Esophagus muscularis mucosa (tissue), 4 donors: ENCODE measurements around the gene DIP2C. TPM values are rescaled to one million over a fixed set of nuclear protein-coding genes. Genes with fewer than 3 reads are reported as not detected.
A peak's percentile ranks its signal among the peaks of the same experiment; 100 is the strongest.
"Not testable (repeated sequence)": the region's sequence is repeated elsewhere in the genome, so short reads cannot be mapped to it uniquely, and the experiment has no call there.

Source experiments
- DNase-seq: peaks from one replicate; pipeline ENCODE4 v3.0.0-alpha.2; 2017; ENCODE audit errors: extremely low spot score
- H3K27ac ChIP-seq, 4 donors: fragments of 200-600 bp; sonication (generic); replicated peaks in 1 of 4; 1 replicate in 3 of 4; 2 replicates in 1 of 4; pipeline ENCODE4 v1.5.1; 2016 to 2019; ENCODE audit warnings: mild to moderate bottlenecking in 1 of 4
- H3K27me3 ChIP-seq, 4 donors: fragments of 200-600 bp; sonication (generic); one replicate each; pipeline versions ENCODE4 v1.5.1 to v1.6.0; 2016 to 2019
- H3K36me3 ChIP-seq, 4 donors: fragments of 200-600 bp; sonication (generic); one replicate each; pipeline ENCODE4 v1.5.1; 2016 to 2019
- H3K4me1 ChIP-seq, 4 donors: fragments of 200-600 bp; sonication (generic); one replicate each; pipeline ENCODE4 v1.5.1; 2016 to 2019
- H3K4me3 ChIP-seq, 4 donors: fragments of 200-600 bp; sonication (generic); 1 replicate in 2 of 4; 2 replicates in 2 of 4; pipeline ENCODE4 v1.5.1; 2016 to 2019; ENCODE audit warnings: mild to moderate bottlenecking in 4 of 4, moderate library complexity in 1 of 4
- H3K9me3 ChIP-seq, 4 donors: fragments of 200-600 bp; sonication (generic); 1 replicate in 3 of 4; 2 replicates in 1 of 4; pipeline ENCODE4 v1.5.1; 2016 to 2019
- EP300 ChIP-seq: sonication (generic); formaldehyde crosslinking; IDR thresholded peaks from one replicate; pipeline ENCODE4 v1.6.1; 2017; ENCODE audit warnings: antibody characterized with exemption
- POLR2A ChIP-seq: fragments of 450-650 bp; IDR thresholded peaks from one replicate; pipeline ENCODE4 v1.6.1; 2017; ENCODE audit warnings: antibody characterized with exemption, moderate library complexity, mild to moderate bottlenecking, low read depth
- POLR2AphosphoS5 ChIP-seq, 2 donors: sonication (generic); formaldehyde crosslinking; IDR thresholded peaks; one replicate each; pipeline ENCODE4 v1.6.1; 2017; ENCODE audit warnings: antibody characterized with exemption in 2 of 2
- WGBS: methylation state at CpG from one replicate; pipeline ENCODE4 v1.1.5; 2018; 5-methylcytosine and 5-hydroxymethylcytosine counted together
- intact Hi-C: fragments of 100-400 bp; cut with DNase I; formaldehyde crosslinking; loops from one replicate; pipeline ENCODE4 v1.15.1; 2023
- total RNA-seq, 4 donors: library from RNA; depleted of rRNA; stranded (reverse); fragments of >200 nt; gene quantifications; one replicate each; pipeline versions ENCODE4 v1.1.0 to v1.2.1, GENCODE V29; 2016
- TF ChIP-seq, protein P1 (sequence below), 3 experiments: fragments of 200-600 bp in 2 of 3; fragments of 450-650 bp in 1 of 3; sonication (generic) in 2 of 3; IDR thresholded peaks; one replicate each; pipeline ENCODE4 v1.5.1; 2017 to 2019; ENCODE audit warnings: antibody characterized with exemption in 3 of 3, mild to moderate bottlenecking in 2 of 3, moderate library complexity in 1 of 3

Gene DIP2C
- total RNA-seq, 4 donors from 2014 or later: 38.6 to 66.4 (median 55.7) TPM

DNA sequence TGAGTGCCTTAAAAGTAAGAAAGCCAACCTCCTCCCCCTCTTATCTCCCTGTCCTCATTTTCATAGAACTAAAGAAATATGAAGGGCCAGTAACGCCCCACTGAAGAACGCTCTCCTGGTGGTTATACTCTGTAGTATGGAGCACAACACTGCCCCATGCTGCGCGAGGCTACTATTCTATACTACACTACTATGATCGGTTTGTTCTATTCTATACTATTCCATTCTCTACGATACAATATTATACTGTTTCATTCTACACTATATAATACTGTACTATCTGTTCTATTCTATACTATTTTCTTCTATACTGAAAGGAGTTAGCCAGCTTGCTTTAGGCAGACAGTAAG lies 34.8 kb downstream of the DIP2C start:
- no peak for DNase-seq
- intact Hi-C loops: no loop called here
- Histone ChIP-seq H3K4me1 (peaks cover 60 to 77% (median 72%) of the 10 kb centered on the region in 4 donors), H3K9me3 (no peaks in the 10 kb centered on the region), H3K27ac (peak overlapping the region; percentile 32 to 93 (median 68)), H3K36me3 (no peaks in the 10 kb centered on the region), H3K27me3 (no peaks in the 10 kb centered on the region), H3K4me3 (no peak overlapping the region)
- no peak for TF ChIP-seq EP300
- TF ChIP-seq, protein P1, sequence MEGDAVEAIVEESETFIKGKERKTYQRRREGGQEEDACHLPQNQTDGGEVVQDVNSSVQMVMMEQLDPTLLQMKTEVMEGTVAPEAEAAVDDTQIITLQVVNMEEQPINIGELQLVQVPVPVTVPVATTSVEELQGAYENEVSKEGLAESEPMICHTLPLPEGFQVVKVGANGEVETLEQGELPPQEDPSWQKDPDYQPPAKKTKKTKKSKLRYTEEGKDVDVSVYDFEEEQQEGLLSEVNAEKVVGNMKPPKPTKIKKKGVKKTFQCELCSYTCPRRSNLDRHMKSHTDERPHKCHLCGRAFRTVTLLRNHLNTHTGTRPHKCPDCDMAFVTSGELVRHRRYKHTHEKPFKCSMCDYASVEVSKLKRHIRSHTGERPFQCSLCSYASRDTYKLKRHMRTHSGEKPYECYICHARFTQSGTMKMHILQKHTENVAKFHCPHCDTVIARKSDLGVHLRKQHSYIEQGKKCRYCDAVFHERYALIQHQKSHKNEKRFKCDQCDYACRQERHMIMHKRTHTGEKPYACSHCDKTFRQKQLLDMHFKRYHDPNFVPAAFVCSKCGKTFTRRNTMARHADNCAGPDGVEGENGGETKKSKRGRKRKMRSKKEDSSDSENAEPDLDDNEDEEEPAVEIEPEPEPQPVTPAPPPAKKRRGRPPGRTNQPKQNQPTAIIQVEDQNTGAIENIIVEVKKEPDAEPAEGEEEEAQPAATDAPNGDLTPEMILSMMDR (IDR thresholded peaks at IDR 0.05): no peak
- TF ChIP-seq POLR2A: no peak
- TF ChIP-seq POLR2AphosphoS5 (IDR thresholded peaks at IDR 0.05): no peak
- WGBS: 91% methylated on average over 6 of the region's 6 CpGs

DNA sequence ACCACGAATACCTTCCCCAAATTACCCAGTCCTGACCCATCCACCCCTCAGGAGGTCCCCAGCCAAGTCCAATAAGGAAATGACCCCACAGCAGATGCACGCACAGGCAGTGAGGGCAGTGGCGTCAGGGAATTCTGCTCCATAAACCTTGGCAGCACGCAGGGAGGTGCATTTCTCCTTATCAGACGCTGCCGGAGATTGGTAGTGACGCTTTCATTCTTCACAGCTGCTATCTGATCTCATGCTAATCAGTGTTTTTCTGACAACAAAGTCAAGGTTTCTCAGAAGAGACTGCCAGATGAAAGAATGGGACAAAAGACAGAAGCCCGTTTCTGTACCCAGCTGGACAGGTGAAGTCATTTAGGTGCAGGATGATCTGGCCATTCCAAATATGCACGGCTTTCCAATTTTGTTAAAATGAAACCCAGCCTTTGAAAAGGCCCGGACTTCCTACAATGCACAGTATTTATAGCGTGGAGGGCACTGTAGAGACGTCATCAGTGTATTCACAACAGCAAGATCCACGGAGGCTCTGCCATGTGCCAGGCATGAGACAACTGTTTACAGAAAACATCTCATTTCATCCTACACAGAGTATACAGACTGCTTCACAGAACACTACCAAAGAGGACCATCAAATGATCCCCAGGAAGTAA lies 35.3 kb downstream of the DIP2C start:
- WGBS: 49% methylated on average over 13 of the region's 13 CpGs
- Histone ChIP-seq H3K4me3 (peak overlapping the region in 1 of 4 donors; percentile 7), H3K27me3 (no peaks in the 10 kb centered on the region), H3K36me3 (no peaks in the 10 kb centered on the region), H3K27ac (peak overlapping the region; percentile 32 to 93 (median 68)), H3K4me1 (peaks cover 59 to 77% (median 72%) of the 10 kb centered on the region in 4 donors), H3K9me3 (no peaks in the 10 kb centered on the region)
- no peak for DNase-seq
- TF ChIP-seq POLR2A: no peak
- no peak for TF ChIP-seq POLR2AphosphoS5 (IDR thresholded peaks at IDR 0.05)
- no peak for TF ChIP-seq EP300
- TF ChIP-seq, protein P1 (IDR thresholded peaks at IDR 0.05): no peak
- intact Hi-C loops: no loop called here

DNA sequence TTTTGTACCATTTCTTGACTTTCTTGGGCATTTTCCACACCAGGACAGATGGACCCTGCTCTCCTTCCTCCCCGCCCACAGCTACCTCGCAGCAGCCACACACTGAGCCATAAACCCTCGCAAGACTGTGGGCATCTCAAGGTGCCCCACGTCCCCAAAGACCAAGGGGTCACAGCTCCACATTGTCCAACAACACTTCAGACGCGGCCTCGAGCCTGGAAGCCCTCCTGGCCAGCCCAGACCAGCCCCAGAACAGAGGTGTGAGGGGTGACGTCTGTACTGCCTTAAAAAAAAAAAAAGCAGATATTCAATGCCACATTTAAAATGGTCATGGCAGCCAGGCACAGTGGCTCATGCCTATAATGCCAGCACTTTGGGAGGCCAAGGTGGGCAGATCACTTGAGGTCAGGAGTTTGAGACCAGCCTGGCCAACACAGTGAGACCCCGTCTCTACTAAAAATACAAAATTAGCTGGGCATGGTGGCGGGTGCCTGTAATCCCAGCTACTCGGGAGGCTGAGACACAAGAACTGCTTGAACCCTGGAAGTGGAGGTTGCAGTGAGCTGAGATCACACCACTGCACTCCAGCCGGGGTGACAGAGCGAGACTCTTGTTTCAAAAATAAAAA lies 36.5 kb downstream of the DIP2C start:
- DNase-seq, H3K36me3 ChIP-seq, H3K27me3 ChIP-seq, H3K4me3 ChIP-seq, H3K9me3 ChIP-seq, intact Hi-C loops: not testable (repeated sequence)
- Histone ChIP-seq H3K4me1 (peaks cover 50 to 66% (median 62%) of the 10 kb centered on the region in 4 donors), H3K27ac (peak overlapping the region in 2 of 4 donors; percentile 91 to 93)
- 94% methylated on average over 13 of the region's 13 CpGs for WGBS

DNA sequence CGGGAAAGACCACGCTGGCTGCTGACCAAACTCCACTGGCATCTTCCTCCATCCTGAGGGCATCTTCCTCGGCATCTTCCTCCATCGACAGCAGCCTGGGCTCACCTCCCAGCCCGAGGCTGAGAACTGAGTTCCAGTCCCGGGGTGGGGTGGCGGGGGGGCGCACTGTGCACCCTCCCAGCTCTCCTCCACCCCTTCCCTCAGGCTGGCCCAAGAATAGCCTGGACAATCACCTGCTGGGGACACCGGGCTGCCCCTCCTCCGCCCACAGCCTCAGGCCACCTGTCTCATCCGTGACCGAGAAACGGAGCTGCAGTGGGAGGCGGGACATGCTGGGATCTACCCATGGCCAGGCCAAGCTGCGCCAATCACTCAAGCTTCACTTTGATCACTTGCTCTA lies 37.2 kb downstream of the DIP2C start:
- no peaks in the 10 kb centered on the region for H3K36me3 ChIP-seq
- intact Hi-C loops: no loop called here

DNA sequence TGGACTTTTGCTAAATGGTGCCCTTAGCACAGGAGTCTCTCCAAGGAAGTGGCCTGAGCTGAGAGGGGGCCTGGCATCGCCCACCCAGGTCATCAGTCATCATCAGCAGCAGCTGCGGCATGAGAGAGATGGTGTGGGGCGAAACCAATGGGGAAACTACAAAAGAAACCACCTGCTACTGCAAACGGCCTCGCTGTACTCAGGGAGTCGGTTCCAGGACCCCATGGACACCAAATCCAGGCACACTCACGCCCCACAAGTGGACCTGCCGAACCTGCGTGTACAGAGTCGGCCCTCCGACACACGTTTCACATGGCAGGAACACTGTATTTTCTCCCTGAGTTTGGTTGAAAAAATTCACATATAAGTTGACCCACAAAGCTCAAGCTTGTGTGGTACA lies 37.8 kb downstream of the DIP2C start:
- TF ChIP-seq, protein P1 (IDR thresholded peaks at IDR 0.05): no peak
- TF ChIP-seq EP300 (no peak), POLR2AphosphoS5 (IDR thresholded peaks at IDR 0.05) (no peak), POLR2A (no peak)
- H3K36me3 ChIP-seq: no peaks in the 10 kb centered on the region
- H3K27me3 ChIP-seq: no peaks in the 10 kb centered on the region
- no peaks in the 10 kb centered on the region for H3K9me3 ChIP-seq
- no peak overlapping the region for H3K4me3 ChIP-seq
- peaks cover 50 to 70% (median 60%) of the 10 kb centered on the region in 4 donors for H3K4me1 ChIP-seq
- intact Hi-C loops: no loop called here
- no peak for DNase-seq
- 92% methylated on average over 12 of the region's 12 CpGs for WGBS
- peak overlapping the region; percentile 83 to 93 (median 89) for H3K27ac ChIP-seq

More for the DNA sequence above, 37.2 kb downstream of the DIP2C start:
- Histone ChIP-seq H3K27me3 (no peaks in the 10 kb centered on the region), H3K4me3 (no peak overlapping the region), H3K27ac (peak overlapping the region in 3 of 4 donors; percentile 83 to 93 (median 91)), H3K4me1 (peaks cover 50 to 65% (median 60%) of the 10 kb centered on the region in 4 donors), H3K9me3 (no peaks in the 10 kb centered on the region)
- WGBS: 89% methylated on average over 15 of the region's 15 CpGs
- no peak for DNase-seq
- no peak for TF ChIP-seq POLR2A
- TF ChIP-seq, protein P1 (IDR thresholded peaks at IDR 0.05): no peak
- no peak for TF ChIP-seq POLR2AphosphoS5 (IDR thresholded peaks at IDR 0.05)
- TF ChIP-seq EP300: no peak
